Central memory CD4-positive, alpha-beta T cell (primary cell): ENCODE data around the gene IL1RAPL2.
"Not testable (repeated sequence)": the region's sequence is repeated elsewhere in the genome, so short reads cannot be mapped to it uniquely, and the experiment has no call there.

Experiments
- DNase-seq: peaks from one replicate; pipeline ENCODE4 v3.0.0; 2022

IL1RAPL2 gene

GRCh38 chrX:104863466-104863865 is 297.5 kb downstream of the IL1RAPL2 start:
- no peak for DNase-seq

GRCh38 chrX:104864296-104864695 is 298.3 kb downstream of the IL1RAPL2 start:
- no peak for DNase-seq

GRCh38 chrX:104877504-104877903 is 311.5 kb downstream of the IL1RAPL2 start:
- DNase-seq, result no peak

- no peak for DNase-seq
Observed at GRCh38 chrX:104902070-104902469, 336.1 kb downstream of the IL1RAPL2 start.

GRCh38 chrX:104909694-104910093 is 343.7 kb downstream of the IL1RAPL2 start:
- DNase-seq, result peak; percentile 10

GRCh38 chrX:104913348-104913747 is 347.3 kb downstream of the IL1RAPL2 start:
- no peak for DNase-seq

- DNase-seq, result not testable (repeated sequence)
Observed at GRCh38 chrX:104914686-104915085, 348.7 kb downstream of the IL1RAPL2 start.

- DNase-seq, result no peak
Observed at GRCh38 chrX:104918122-104918521, 352.1 kb downstream of the IL1RAPL2 start.

GRCh38 chrX:104921584-104922205 is 355.7 kb downstream of the IL1RAPL2 start:
- DNase-seq, result no peak

GRCh38 chrX:104922206-104922621 is 356.2 kb downstream of the IL1RAPL2 start:
- DNase-seq, result peak; percentile 63

- DNase-seq, result no peak
Observed at GRCh38 chrX:104929324-104929723, 363.3 kb downstream of the IL1RAPL2 start.

GRCh38 chrX:104935581-104935980 is 369.6 kb downstream of the IL1RAPL2 start:
- DNase-seq, result no peak

GRCh38 chrX:104953251-104953650 is 387.3 kb downstream of the IL1RAPL2 start:
- no peak for DNase-seq

- DNase-seq, result no peak
Observed at GRCh38 chrX:104961926-104962325, 395.9 kb downstream of the IL1RAPL2 start.

- no peak for DNase-seq
Observed at GRCh38 chrX:104968241-104968640, 402.2 kb downstream of the IL1RAPL2 start.

GRCh38 chrX:104972737-104973136 is 406.7 kb downstream of the IL1RAPL2 start:
- DNase-seq, result no peak

GRCh38 chrX:104987063-104987462 is 421.1 kb downstream of the IL1RAPL2 start:
- DNase-seq, result no peak

- DNase-seq, result no peak
Observed at GRCh38 chrX:104988038-104988437, 422.0 kb downstream of the IL1RAPL2 start.

GRCh38 chrX:104995546-104995945 is 429.5 kb downstream of the IL1RAPL2 start:
- no peak for DNase-seq

GRCh38 chrX:105006103-105006502 is 440.1 kb downstream of the IL1RAPL2 start:
- DNase-seq, result no peak

GRCh38 chrX:105006996-105007395 is 441.0 kb downstream of the IL1RAPL2 start:
- DNase-seq, result no peak

GRCh38 chrX:105013719-105014118 is 447.7 kb downstream of the IL1RAPL2 start:
- no peak for DNase-seq

GRCh38 chrX:105017641-105018040 is 451.6 kb downstream of the IL1RAPL2 start:
- DNase-seq, result no peak

- DNase-seq, result no peak
Observed at GRCh38 chrX:105018865-105019264, 452.9 kb downstream of the IL1RAPL2 start.

GRCh38 chrX:105028962-105029361 is 463.0 kb downstream of the IL1RAPL2 start:
- DNase-seq, result not testable (repeated sequence)
